ENCODE results near the gene TP73.

GRCh38 chr1:3627515-3628253, 24.6 kb upstream of the TP73 start:
- TF ChIP-seq POLR2AphosphoS5 (IDR thresholded peaks at IDR 0.05; ENCODE audit: low read depth, low read length) (no peak), FOXP2 (optimal IDR thresholded peaks at IDR 0.05; ENCODE audit: borderline replicate concordance, extremely low read depth, extremely low read length, insufficient read depth) (no peak)
